ENCODE data around the gene DEFB114.

- TF ChIP-seq YY1 (IDR thresholded peaks at IDR 0.05; ENCODE audit: insufficient read depth, insufficient read length) (no peak), ZNF274 (IDR thresholded peaks at IDR 0.05; ENCODE audit: low read depth, low read length) (no peak), SUZ12 (IDR thresholded peaks at IDR 0.05; ENCODE audit: extremely low read depth, insufficient read depth, insufficient read length) (no peak)
Observed at GRCh38 chr6:49966334-49966733, 2.4 kb upstream of the DEFB114 start.
